Breast epithelium (tissue), 4 donors: ENCODE data around the gene GNB4. TPM values are rescaled to one million over a fixed set of nuclear protein-coding genes. Genes with fewer than 3 reads are reported as not detected.

Experiments
- DNase-seq, 2 donors: peaks; one replicate each; pipeline ENCODE4 v3.0.0-alpha.2; 2019; ENCODE audit warnings: low spot score in 2 of 2
- H3K27ac ChIP-seq, 2 donors: fragments of 200-600 bp; sonication (generic) in 1 of 2; one replicate each; pipeline ENCODE4 v1.5.1; 2016 to 2019; ENCODE audit warnings: mild to moderate bottlenecking in 1 of 2
- H3K27me3 ChIP-seq, 2 donors: fragments of 200-600 bp; sonication (generic) in 1 of 2; one replicate each; pipeline versions ENCODE4 v1.5.1 to v1.6.0; 2017 to 2019; ENCODE audit warnings: control low read depth in 1 of 2, mild to moderate bottlenecking in 1 of 2
- H3K36me3 ChIP-seq: fragments of 200-600 bp; one replicate; pipeline ENCODE4 v1.5.1; 2019
- H3K4me1 ChIP-seq, 2 donors: fragments of 200-600 bp; sonication (generic); one replicate each; pipeline ENCODE4 v1.5.1; 2016 to 2019; ENCODE audit warnings: control low read depth in 1 of 2
- H3K4me3 ChIP-seq, 3 donors: fragments of 200-600 bp; sonication (generic); 1 replicate in 2 of 3; 2 replicates in 1 of 3; pipeline ENCODE4 v1.5.1; 2016 to 2019; ENCODE audit warnings: mild to moderate bottlenecking in 3 of 3, moderate library complexity in 2 of 3
- H3K9me3 ChIP-seq, 2 donors: fragments of 200-600 bp; sonication (generic) in 1 of 2; one replicate each; pipeline ENCODE4 v1.5.1; 2016 to 2019; ENCODE audit warnings: control low read depth in 1 of 2
- CTCF ChIP-seq, 3 donors: fragments of 450-650 bp; IDR thresholded peaks; one replicate each; pipeline ENCODE4 v1.5.1; 2016 to 2017; ENCODE audit warnings: antibody characterized with exemption in 3 of 3, mild to moderate bottlenecking in 3 of 3, moderate library complexity in 3 of 3
- POLR2A ChIP-seq: fragments of 450-650 bp; IDR thresholded peaks from one replicate; pipeline ENCODE4 v1.6.1; 2016; ENCODE audit warnings: antibody characterized with exemption, mild to moderate bottlenecking, moderate library complexity
- POLR2AphosphoS5 ChIP-seq, 3 donors: sonication (generic); formaldehyde crosslinking; IDR thresholded peaks; one replicate each; pipeline ENCODE4 v1.6.1; 2017; ENCODE audit warnings: antibody characterized with exemption in 3 of 3
- intact Hi-C: fragments of 100-400 bp; cut with DNase I; formaldehyde crosslinking; loops from one replicate; pipeline ENCODE4 v1.15.1; 2023; ENCODE audit warnings: low total_unique reads
- total RNA-seq, 3 donors: library from RNA; depleted of rRNA; stranded (reverse); fragments of >200 nt; gene quantifications; one replicate each; pipeline ENCODE4 v1.1.0, GENCODE V29; 2016

Gene GNB4
- total RNA-seq, 3 donors from 2014 or later = 23.8 to 38.7 (median 29.6) TPM

GRCh38 chr3:179452872-179453271, 1.6 kb upstream of the GNB4 start:
- Histone ChIP-seq H3K27ac (no peak overlapping the region), H3K4me3 (no peak overlapping the region), H3K4me1 (peaks cover 0 to 5% of the 10 kb centered on the region in 2 donors), H3K36me3 (no peaks in the 10 kb centered on the region), H3K27me3 (no peaks in the 10 kb centered on the region), H3K9me3 (no peaks in the 10 kb centered on the region)
- no peak for DNase-seq
- TF ChIP-seq CTCF (IDR thresholded peaks at IDR 0.05) (no peak), POLR2A (no peak), POLR2AphosphoS5 (IDR thresholded peaks at IDR 0.05) (no peak)
- intact Hi-C loops = no loop called here

- intact Hi-C loops = no loop called here
- H3K4me1 ChIP-seq = peaks cover 0 to 5% of the 10 kb centered on the region in 2 donors
- TF ChIP-seq POLR2A = no peak
- H3K9me3 ChIP-seq = no peaks in the 10 kb centered on the region
- peak overlapping the region; percentile 92 to 97 for H3K27ac ChIP-seq
- no peaks in the 10 kb centered on the region for H3K27me3 ChIP-seq
- peak overlapping the region; percentile 72 to 98 (median 84) for H3K4me3 ChIP-seq
- DNase-seq = no peak
- no peaks in the 10 kb centered on the region for H3K36me3 ChIP-seq
These were observed 900 bp upstream of the GNB4 start for GRCh38 chr3:179452176-179452564.

GRCh38 chr3:179450901-179451264, 387 bp downstream of the GNB4 start:
- peak overlapping the region; percentile 92 to 97 for H3K27ac ChIP-seq
- intact Hi-C loops = no loop called here

GRCh38 chr3:179450261-179450701, 989 bp downstream of the GNB4 start:
- peak overlapping the region; percentile 92 to 97 for H3K27ac ChIP-seq
- no peak for TF ChIP-seq CTCF (IDR thresholded peaks at IDR 0.05)
- TF ChIP-seq POLR2AphosphoS5 (IDR thresholded peaks at IDR 0.05) = no peak
- TF ChIP-seq POLR2A = no peak
- no peaks in the 10 kb centered on the region for H3K36me3 ChIP-seq
- H3K27me3 ChIP-seq = no peaks in the 10 kb centered on the region
- DNase-seq = no peak
- peaks cover 0 to 5% of the 10 kb centered on the region in 2 donors for H3K4me1 ChIP-seq
- H3K4me3 ChIP-seq = peak overlapping the region; percentile 72 to 98 (median 84)
- intact Hi-C loops = no loop called here
- no peaks in the 10 kb centered on the region for H3K9me3 ChIP-seq

More at GRCh38 chr3:179450901-179451264, 387 bp downstream of the GNB4 start:
- Histone ChIP-seq H3K27me3 (no peaks in the 10 kb centered on the region), H3K4me1 (peaks cover 0 to 5% of the 10 kb centered on the region in 2 donors), H3K4me3 (peak overlapping the region; percentile 72 to 98 (median 84)), H3K9me3 (no peaks in the 10 kb centered on the region), H3K36me3 (no peaks in the 10 kb centered on the region)
- TF ChIP-seq CTCF (IDR thresholded peaks at IDR 0.05) (no peak), POLR2A (no peak), POLR2AphosphoS5 (IDR thresholded peaks at IDR 0.05) (no peak)
- DNase-seq = peak in 1 of 2 donors; percentile 50

GRCh38 chr3:179449636-179450035, 1.6 kb downstream of the GNB4 start:
- H3K4me3 ChIP-seq = peak overlapping the region; percentile 72 to 98 (median 84)
- no peaks in the 10 kb centered on the region for H3K27me3 ChIP-seq
- no peaks in the 10 kb centered on the region for H3K9me3 ChIP-seq
- intact Hi-C loops = no loop called here
- DNase-seq = no peak
- TF ChIP-seq POLR2AphosphoS5 (IDR thresholded peaks at IDR 0.05) = no peak
- TF ChIP-seq POLR2A = no peak
- no peak for TF ChIP-seq CTCF (IDR thresholded peaks at IDR 0.05)
- H3K27ac ChIP-seq = peak overlapping the region; percentile 92 to 97
- H3K36me3 ChIP-seq = no peaks in the 10 kb centered on the region
- H3K4me1 ChIP-seq = peaks cover 0 to 5% of the 10 kb centered on the region in 2 donors

- Histone ChIP-seq H3K4me1 (peaks cover 0 to 5% of the 10 kb centered on the region in 2 donors), H3K4me3 (no peak overlapping the region), H3K36me3 (no peaks in the 10 kb centered on the region), H3K27me3 (no peaks in the 10 kb centered on the region), H3K9me3 (no peaks in the 10 kb centered on the region), H3K27ac (no peak overlapping the region)
- intact Hi-C loops = no loop called here
- DNase-seq = no peak
- no peak for TF ChIP-seq POLR2A
These were observed 4.0 kb downstream of the GNB4 start for GRCh38 chr3:179447251-179447650.
